GM18870 (cell line): ENCODE measurements around the gene PEX14.
"Not testable (repeated sequence)": the region's sequence is repeated elsewhere in the genome, so short reads cannot be mapped to it uniquely, and the experiment has no call there.

Experiments
- ATAC-seq: cut with Tn5 transposase; IDR thresholded peaks from one replicate; pipeline ENCODE4 v1.9.1; 2021; ENCODE audit warnings: moderate library complexity; ENCODE audit not compliant: unreplicated experiment

Gene PEX14

GRCh38 chr1:10494418-10494753, 19.6 kb downstream of the PEX14 start:
- no peak for ATAC-seq

- ATAC-seq: peak; percentile 55
These were observed 20.2 kb downstream of the PEX14 start for GRCh38 chr1:10494754-10495474.

GRCh38 chr1:10495475-10495817, 20.7 kb downstream of the PEX14 start:
- ATAC-seq: no peak

GRCh38 chr1:10495952-10496351, 21.2 kb downstream of the PEX14 start:
- no peak for ATAC-seq

GRCh38 chr1:10497109-10497508, 22.4 kb downstream of the PEX14 start:
- ATAC-seq: no peak

GRCh38 chr1:10498231-10498630, 23.5 kb downstream of the PEX14 start:
- ATAC-seq: no peak

- ATAC-seq: no peak
These were observed 27.5 kb downstream of the PEX14 start for GRCh38 chr1:10502206-10502605.

GRCh38 chr1:10504249-10504648, 29.5 kb downstream of the PEX14 start:
- ATAC-seq: no peak

GRCh38 chr1:10506046-10506676, 31.4 kb downstream of the PEX14 start:
- not testable (repeated sequence) for ATAC-seq

- ATAC-seq: no peak
These were observed 31.9 kb downstream of the PEX14 start for GRCh38 chr1:10506677-10507047.

GRCh38 chr1:10507111-10507879, 32.5 kb downstream of the PEX14 start:
- ATAC-seq: no peak

- ATAC-seq: no peak
These were observed 33.8 kb downstream of the PEX14 start for GRCh38 chr1:10508511-10508951.

GRCh38 chr1:10509809-10510509, 35.2 kb downstream of the PEX14 start:
- no peak for ATAC-seq

- ATAC-seq: peak; percentile 71
These were observed 36.1 kb downstream of the PEX14 start for GRCh38 chr1:10510520-10511493.

GRCh38 chr1:10511494-10511885, 36.7 kb downstream of the PEX14 start:
- ATAC-seq: no peak

- ATAC-seq: no peak
These were observed 38.4 kb downstream of the PEX14 start for GRCh38 chr1:10513199-10513598.

GRCh38 chr1:10514490-10515235, 39.9 kb downstream of the PEX14 start:
- no peak for ATAC-seq

GRCh38 chr1:10515301-10515975, 40.7 kb downstream of the PEX14 start:
- no peak for ATAC-seq
